Retinal pigment epithelial cell (primary cell): Measurements from ENCODE around the gene USH1C.

Experiments
- DNase-seq: peaks from one replicate; pipeline ENCODE4 v3.0.0-alpha.2; 2010; ENCODE audit warnings: low read depth
- H3K4me3 ChIP-seq: 2 replicates; pipeline ENCODE4 v1.5.1; 2011; ENCODE audit warnings: mild to moderate bottlenecking, low read length, control low read depth, moderate library complexity
- CTCF ChIP-seq: conservative IDR thresholded peaks from 2 replicates; pipeline ENCODE4 v1.5.1; 2011; ENCODE audit warnings: low read depth, low read length, control low read depth, inconsistent platforms

The USH1C gene

GRCh38 chr11:17512101-17512500 lies 32.1 kb downstream of the USH1C start:
- no peak overlapping the region for H3K4me3 ChIP-seq
- no peak for TF ChIP-seq CTCF
- DNase-seq: no peak

- no peak for DNase-seq
- H3K4me3 ChIP-seq: no peak overlapping the region
- no peak for TF ChIP-seq CTCF
Measured at GRCh38 chr11:17511571-17511970, 32.6 kb downstream of the USH1C start.

GRCh38 chr11:17510507-17511206 lies 33.6 kb downstream of the USH1C start:
- no peak for TF ChIP-seq CTCF
- no peak for DNase-seq
- no peak overlapping the region for H3K4me3 ChIP-seq

GRCh38 chr11:17508791-17509190 lies 35.4 kb downstream of the USH1C start:
- TF ChIP-seq CTCF: no peak
- H3K4me3 ChIP-seq: no peak overlapping the region
- no peak for DNase-seq

GRCh38 chr11:17508306-17508705 lies 35.9 kb downstream of the USH1C start:
- no peak for DNase-seq
- no peak for TF ChIP-seq CTCF
- no peak overlapping the region for H3K4me3 ChIP-seq

GRCh38 chr11:17507773-17508172 lies 36.4 kb downstream of the USH1C start:
- H3K4me3 ChIP-seq: no peak overlapping the region
- TF ChIP-seq CTCF: no peak
- no peak for DNase-seq

GRCh38 chr11:17506942-17507341 lies 37.3 kb downstream of the USH1C start:
- DNase-seq: no peak
- no peak for TF ChIP-seq CTCF
- no peak overlapping the region for H3K4me3 ChIP-seq
